Stimulated activated CD8-positive, alpha-beta memory T cell treated with anti-CD3 and anti-CD28 coated beads, Interleukin-12 subunit alpha, Interleukin-12 subunit beta, amount 100 ng/mL, for 4 hours (primary cell): Measurements from ENCODE around the gene OR2T27.
"Not testable (repeated sequence)": the region's sequence is repeated elsewhere in the genome, so short reads cannot be mapped to it uniquely, and the experiment has no call there.

ENCODE experiments used
- DNase-seq: peaks from one replicate; pipeline ENCODE4 v3.0.0-alpha.2; 2020; ENCODE audit warnings: low read depth

Gene OR2T27, protein sequence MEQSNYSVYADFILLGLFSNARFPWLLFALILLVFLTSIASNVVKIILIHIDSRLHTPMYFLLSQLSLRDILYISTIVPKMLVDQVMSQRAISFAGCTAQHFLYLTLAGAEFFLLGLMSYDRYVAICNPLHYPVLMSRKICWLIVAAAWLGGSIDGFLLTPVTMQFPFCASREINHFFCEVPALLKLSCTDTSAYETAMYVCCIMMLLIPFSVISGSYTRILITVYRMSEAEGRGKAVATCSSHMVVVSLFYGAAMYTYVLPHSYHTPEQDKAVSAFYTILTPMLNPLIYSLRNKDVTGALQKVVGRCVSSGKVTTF

DNA sequence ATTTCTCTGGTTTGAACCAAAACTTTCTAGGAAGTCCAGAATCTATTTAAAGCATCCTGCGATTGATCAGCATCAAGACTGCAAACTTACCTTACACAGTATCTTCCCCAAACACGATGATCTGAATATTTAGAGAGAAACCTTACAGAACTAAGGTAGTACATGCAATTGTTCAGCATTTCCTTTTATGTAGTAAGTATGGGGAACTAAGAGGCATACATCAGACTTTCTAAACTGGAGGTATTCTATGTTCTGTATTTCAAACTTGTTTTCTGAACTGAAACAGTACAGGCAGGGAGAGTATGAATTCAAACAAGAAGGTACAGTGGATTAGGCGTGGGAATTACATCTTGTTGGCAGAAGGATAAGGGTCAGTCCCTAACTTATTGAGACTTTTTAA lies at the start of gene OR2T27:
OR2T27 (minus strand) TSS at position 175 of the 400 bp plus-strand sequence. CDS start 4,644 bp downstream, outside the sequence.
- DNase-seq, result not testable (repeated sequence)

DNA sequence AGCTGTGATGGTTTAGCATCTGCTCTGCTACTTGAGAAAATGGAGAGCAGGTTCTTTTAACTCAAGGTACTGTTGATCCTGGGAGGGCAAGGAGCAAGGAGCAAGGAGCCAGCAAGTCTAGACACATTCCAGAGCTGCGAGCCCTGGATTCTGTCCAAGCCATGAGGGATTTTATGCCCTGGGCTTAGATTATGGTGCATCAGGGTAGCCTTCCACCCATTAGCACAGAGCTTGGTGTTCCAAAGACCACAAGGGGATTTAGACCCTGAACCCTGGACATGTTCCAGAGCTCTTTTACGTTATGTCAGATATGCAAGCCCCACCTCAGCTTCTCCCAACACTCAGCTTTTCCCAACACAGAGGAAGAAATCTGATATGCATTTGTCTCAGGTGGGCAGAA lies 49.3 kb upstream of the OR2T27 start:
- no peak for DNase-seq

DNA sequence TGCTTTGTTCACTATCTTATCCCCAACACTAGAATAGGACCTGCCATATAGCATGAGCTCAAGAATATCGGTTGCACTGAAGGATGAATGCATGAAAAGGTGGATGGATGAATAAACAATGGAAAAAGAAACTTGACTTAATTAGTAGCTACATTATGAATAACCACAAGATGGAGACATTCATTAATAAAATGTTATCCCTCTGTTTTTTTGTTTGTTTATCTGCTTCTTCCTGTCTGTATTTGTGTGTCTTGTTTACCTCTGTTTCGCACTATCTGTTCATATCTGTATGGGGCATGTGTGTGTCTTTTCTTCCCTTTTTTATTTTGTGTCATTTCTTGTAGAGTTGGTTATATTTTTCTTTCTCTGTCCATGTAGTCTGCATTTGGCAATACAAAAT lies 48.3 kb upstream of the OR2T27 start:
- no peak for DNase-seq

DNA sequence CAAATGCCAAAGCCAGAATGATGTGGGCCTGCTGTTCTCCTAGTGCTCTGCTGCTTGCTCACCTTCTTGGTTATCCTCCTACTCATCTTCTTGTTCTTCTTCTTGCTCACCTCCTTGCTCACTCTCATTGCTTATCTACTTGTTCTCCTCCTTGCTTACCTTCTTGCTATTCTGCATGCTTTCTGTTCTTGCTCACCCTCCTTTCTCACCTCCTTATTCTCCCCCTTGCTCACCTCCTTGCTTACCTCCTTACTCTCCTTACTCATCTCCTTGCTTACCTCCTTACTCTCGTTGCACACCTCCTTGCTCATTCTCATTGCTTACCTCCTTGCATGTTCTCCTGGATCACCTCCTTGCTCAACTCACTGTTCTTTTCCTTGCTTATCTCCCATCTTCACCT lies 47.4 kb upstream of the OR2T27 start, which contains the start of gene OR14I1:
OR14I1 (minus strand) TSS at position 53 of the 400 bp plus-strand sequence.
- no peak for DNase-seq

DNA sequence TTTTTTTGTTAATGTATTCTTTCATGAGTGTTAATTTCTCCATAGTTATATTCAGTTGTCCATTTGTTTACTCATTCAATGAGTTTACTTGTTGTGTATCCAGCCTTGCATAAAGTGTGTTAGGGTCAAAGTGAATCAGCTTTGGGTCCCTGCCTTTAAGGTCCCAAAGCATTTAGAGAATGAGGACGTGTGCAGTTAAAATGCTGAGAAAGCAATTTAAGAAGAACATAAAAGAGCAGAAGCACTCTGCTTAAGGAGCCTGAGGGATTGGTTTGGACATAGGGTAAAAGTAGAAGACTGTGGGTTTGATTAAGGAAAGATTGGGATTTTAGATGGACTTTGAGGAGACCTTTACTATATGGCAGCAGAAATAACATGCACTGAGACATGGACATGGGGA lies 43.8 kb upstream of the OR2T27 start:
- no peak for DNase-seq

DNA sequence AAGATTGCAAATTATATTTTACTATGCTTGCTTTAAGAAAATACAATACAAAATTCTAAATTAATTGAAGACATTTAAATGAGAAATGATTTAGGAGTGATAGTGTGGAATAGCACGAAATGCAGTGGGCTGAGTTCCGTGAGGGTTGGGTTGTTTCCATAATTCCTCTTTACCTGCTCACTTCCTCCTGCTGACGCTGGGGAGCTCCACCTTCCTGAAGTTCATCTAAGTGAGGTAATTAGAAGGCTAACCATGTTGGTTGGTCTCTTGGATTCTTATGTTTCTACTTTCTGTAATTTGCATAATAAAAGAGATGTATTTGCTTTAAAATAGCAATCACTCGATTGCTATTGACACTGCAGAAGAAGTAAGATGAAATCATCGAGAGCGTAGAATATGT lies 42.6 kb upstream of the OR2T27 start:
- no peak for DNase-seq

DNA sequence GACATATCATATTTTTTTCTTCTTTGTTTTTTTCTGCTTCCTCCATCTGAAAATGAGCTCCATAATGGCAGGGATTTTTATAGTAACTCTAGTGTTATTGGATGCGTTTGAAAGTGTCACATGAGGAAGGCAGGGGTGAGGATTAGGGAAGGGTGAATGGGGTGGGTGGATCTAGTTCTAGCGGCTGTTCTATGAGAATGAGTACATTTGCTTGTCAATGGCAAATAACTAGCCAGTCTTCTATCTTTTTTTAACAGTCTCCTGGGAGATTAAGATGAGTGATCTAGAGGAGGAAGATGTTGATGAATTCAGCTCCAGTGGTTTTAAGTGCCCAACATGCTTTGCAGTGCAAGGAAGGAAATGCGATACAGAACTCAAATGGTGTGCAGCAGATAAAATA lies 41.4 kb upstream of the OR2T27 start:
- DNase-seq, result no peak

DNA sequence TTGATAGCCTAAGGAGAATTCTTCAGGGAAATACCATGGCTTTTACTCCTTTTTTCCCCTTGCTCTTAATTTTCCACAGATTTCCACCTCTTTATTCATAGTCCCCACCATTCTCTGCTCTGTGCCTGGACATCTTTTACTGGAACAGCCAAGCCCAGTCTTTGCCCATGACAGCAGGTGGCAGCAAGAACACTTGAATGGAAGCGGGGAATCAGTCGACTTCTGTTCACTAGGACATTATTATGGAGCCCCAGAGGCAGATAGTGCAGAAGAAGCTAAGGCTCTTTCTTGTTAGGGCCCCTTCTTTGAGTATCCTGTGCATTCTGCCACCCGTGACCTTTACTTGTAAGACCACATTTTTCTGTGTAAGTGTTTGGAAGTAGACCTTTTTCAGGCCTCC lies 40.9 kb upstream of the OR2T27 start:
- DNase-seq, result no peak

DNA sequence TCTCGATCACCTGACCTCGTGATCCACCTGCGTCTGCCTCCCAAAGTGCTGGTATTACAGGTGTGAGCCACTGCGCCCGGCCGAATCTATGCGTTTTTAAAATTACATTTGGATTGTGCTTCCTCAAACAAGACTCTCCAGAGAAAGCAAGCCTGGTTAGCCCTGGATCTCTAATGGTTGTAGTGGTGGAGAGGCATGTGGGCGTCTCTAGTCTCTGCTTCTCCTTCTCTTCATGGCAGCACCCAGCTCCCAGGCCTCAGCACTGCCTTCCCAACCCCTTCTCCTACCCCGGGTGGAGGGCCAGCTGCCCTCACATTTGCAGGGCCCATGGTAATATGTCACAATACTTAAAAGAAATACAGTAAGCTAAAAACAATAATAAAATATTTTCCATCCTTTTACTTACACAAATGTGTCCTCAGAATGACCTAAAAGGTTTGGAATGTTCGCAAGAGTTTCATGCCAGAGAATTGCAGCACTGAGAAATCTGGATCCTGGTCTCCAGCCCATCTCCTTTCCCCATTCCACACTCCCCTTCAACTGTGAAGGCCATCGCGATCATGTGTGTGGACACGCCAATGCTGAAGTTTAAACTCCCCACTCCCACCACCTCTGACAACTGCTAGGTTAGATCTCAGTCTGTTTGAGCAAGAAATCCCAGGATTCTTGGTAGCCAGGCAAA lies 40.3 kb upstream of the OR2T27 start:
- DNase-seq, result no peak

DNA sequence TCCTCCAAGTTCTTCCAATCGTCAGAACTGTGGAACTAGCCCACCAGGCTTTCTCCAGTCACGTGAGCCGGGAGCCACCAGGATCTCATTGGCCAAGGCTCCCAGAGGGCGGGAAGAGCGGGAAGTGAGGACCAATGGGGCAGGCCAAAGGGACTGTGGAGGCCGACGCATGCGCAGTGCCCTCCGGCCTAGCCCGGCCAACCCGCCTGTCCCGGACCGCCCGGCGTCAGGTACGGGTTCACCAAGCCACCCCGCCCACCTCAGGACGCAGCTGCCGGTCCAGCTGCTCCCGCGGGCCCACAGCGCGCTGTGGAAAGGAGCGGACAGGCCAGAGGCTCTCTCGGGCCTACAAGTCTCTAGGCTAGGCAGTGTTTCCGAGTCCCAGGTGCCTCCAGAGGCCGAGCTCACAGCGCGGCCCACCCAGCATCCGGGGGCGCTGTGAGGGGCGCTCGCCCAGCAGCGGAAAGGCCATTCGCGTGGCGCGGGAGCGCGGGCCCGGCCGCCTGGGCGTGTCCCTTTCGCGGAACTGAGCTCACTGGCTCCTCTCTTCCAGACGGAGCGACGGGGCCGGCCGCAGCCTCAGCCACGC lies 36.3 kb upstream of the OR2T27 start:
- no peak for DNase-seq

DNA sequence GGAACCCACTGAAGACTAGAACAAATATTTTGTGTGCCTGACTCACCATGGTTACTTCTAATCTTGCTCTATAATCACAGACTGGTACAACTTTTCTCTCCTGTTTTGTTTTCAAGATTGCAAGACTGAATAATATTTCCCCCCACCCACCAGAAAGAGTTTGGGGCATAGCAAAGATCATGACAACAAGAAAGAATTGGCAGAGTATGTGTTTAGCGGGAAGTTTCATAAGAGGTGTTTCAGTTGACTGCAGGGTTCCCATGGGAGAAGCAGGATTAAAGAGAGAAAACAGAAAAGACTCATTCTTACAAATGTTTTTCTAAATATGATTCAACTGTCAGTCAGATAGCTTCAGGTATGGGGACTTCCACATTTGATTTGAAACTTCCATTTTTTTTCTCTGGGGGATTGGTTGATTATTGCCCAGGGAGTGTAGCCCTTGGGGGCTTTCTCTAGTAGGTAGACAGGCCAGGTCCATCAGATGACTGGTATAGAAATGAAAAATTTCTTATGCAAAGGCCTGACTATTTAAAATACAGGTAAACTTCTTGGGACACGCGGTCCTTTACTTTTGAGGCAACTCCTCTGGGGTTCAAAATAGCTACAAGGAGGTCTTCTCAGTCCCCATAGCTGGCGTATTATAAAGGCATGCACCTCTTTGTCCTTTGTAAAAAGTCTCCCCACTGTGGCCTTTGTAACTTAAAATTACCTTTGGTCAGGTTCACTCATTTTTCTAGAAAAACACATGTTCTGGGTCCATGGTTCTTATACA lies 33.4 kb upstream of the OR2T27 start:
- DNase-seq, result no peak

DNA sequence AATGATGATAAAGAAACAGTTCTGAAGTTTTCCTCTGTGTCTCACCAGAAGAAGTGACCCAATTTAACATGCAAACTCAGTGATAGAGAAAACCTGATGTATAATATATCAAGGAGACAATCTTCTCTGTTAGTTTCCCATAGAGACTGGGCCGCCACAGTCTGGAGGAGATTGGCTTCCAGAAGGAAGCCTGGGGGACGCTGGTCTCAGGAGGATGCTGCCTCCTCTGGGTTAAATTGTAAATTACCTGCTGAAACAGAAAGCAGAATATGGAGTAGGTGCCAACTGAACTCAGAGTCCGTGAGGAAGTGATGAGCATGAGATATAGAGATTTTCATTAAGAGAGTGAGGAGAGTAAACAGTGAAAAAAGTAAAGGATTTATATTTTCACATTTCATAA lies 31.5 kb upstream of the OR2T27 start:
- DNase-seq, result no peak

DNA sequence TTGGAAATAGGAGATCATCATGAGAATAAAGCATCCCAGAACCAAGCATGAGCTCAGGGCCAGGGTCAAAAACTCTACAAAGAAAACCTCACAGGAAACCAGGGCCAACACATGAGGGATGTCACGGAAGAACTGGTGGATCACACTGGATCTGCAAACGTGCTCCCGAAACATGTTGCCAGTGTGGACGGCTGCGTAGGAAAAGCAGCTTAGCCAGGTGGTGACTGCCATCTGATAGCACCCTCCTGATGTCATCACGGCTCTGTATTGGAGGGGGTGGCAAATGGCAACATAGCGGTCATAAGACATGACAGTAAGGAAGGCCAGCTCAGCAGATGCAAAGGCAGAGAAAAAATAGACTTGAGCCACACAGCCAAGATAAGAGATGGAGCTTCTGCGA lies 26.3 kb upstream of the OR2T27 start:
- no peak for DNase-seq

DNA sequence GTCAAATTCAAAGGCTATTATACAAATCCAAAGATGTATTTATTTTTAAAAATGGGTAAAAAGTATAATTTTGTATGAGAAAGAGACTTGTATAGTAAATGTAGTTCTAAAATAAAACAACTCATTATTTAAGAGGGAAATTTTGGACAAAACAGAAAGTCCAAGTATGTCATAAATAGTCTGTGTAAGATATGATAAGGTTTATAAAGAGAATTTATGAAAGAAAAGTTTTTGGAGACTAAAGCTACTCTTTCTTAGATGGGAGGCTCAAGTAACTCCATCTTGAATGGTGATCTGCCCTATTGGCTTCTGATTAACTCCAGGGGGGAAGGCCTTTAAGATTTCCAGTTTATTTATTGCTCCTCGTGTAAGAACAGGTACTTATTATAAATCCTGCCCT lies 14.7 kb upstream of the OR2T27 start:
- DNase-seq, result no peak

DNA sequence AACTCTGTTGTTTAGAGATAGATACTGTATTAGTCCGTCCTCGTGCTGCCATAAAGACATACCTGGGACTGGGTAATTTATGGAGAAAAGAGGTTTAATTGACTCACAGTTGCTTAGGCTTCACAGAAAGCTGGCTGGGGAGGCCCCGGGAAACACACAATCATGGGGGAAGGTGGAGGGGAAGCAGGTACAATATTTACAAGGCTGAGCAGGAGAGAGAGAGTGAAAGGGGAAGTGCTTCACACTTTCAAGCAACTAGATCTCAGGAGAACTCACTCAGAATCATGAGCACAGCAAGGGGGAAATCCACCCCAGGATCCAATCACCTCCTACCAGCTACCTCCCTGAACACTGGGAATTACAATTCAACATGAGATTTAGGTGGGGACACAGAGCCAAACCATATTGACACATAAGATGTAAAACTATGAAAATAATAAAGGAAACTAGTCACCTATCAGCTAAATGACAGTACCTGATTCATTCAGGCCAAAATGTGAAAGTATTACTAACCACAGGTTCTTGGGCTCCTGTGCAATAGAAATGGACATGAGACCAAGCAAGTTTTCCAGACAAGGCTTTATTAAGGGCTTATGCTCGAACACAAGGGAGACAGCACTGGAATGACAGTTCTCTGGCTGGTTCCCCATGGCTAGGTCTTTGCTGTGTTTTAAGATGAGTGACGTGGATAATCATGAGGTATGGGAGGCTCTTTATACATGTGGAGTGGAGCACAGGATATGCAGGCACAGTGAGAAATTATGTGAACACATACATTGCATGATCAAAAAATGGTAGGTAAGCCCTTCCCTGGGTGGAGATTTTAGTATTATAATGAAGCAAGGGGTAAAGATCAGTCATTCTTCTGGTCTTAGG lies 8.4 kb upstream of the OR2T27 start:
- DNase-seq, result not testable (repeated sequence)

DNA sequence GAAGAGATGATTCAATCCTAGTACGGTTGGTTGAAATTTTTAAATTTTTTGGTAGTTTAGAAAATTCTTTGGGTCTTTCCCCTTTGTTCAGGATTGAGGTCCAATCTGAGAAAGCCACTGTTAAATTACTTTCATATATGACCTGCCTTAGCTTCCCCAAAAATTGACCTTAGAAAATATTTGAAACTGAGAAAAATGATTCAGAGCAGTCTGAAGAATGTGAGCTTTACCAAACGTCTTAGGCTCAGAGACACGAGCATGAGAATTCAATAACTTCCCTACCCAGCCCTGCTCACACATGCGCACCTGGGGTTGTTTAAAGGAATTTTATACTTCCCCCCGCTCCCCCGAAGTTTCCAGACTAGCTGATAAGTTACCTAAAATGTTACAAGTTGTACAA lies 1.5 kb upstream of the OR2T27 start:
- DNase-seq, result not testable (repeated sequence)

DNA sequence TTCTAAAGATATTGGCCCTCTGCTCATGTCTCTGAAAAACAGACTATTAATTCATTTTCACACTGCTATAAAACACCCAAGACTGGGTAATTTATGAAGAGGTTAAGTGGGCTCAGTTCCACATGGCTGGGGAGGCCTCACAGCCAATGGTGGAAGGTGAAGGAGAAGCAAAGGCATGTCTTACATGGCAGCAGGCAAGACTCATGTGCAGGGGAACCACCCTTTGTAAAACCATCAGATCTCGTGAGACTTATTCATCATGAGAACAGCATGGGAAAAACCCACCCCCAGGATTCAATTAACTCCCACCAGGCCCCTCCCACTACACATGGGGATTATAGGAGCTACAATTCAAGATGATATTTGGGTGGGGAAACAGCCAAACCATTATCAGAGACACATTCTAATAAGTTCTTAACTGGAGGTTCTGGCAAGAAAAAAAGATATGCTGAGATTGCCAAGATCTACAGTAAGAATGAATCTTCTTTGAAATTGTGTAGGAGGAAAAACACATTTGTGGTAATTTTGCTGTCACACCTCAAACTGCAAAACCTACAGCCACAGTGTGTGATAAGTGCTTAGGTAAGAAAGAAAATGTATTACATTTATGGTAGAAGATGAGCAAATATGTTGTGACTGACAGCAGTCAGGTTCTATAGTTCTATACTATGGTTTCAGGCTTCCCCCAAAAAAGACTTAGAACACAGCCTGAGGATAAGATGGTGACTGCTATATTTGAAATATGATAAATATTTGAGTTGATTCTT lies 6.4 kb downstream of the OR2T27 start:
- DNase-seq, result not testable (repeated sequence)

DNA sequence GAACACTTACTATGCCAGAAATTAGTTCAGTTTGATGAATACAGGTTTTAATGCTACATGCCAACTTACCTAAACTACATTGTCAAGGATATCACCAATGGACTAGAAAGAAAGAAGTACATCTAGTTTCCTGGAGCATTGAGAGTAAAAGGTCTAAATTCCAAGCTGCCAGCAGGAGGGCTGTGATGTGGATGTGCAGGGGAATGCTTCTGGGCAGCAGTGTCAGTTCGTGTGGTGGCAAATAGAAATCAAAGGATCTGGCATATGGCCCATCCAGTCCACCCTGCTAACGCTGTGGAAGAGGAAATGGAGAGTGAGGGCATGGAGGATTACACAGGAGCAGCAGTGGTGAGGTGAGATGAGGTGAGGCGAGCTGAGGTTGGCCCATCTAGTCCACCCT lies 10.2 kb downstream of the OR2T27 start, which contains the start of gene OR2T35:
OR2T35 (minus strand) TSS at position 101 of the 400 bp plus-strand sequence. CDS start 6,020 bp downstream, outside the sequence.
- not testable (repeated sequence) for DNase-seq

DNA sequence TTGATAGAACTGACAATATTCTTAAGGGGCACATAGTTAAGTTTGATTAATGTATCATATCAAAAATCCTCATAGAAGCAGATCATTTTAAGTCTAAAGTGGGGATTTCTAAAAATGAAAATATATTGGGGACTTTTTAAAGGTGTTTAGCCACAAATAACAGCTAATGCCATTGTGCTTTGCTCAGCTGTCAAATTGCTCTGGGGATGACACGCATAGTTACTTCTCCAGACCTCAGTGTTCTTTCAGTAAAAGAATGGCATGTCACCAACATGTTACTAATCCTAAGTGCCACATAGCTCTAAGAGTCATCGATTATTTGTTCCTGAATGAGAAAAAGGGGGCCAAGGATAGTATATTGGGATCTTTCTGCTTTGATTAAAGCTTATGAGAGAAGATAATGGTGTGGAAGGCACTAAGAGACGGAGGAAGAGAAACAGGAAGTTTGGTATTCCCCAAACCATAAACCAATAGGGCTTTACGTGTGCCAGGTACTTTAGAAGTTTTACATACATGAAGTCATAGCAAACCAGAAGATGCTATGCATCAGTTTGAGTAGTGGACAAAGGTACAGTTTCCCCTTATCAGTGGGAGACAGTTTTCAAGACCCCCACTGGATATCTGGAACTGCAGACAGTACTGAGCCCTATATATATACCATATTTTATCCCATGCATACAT lies 12.2 kb downstream of the OR2T27 start:
- not testable (repeated sequence) for DNase-seq

DNA sequence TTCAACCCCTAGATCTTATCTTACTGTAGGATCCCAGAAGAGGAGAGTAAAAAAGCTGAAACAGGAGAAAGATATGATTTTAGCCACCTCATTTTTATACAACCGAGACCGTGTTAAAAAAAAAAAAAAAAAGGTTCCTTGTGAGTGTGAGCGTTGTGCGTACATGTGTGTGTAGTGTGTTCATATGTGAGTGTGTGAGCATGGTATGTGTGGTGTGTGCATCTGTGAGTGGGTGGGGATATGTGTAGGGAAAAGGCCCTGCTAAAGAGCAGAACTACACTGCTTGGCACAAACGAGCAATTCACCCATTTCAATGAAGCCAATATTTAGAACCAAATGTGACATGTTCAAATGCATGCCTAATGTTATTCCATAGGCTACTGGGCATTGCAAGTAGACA lies 13.7 kb downstream of the OR2T27 start:
- DNase-seq, result not testable (repeated sequence)
